GM10266 (cell line): ENCODE data around the gene TSC22D4.

ENCODE experiments used
- DNase-seq: peaks from one replicate; pipeline ENCODE4 v3.0.0; 2012; ENCODE audit errors: extremely low spot score
- CTCF ChIP-seq: IDR thresholded peaks from 2 replicates; pipeline ENCODE4 v1.5.1; 2012; ENCODE audit warnings: mild to moderate bottlenecking, low read depth; ENCODE audit not compliant: control insufficient read depth, insufficient read depth; ENCODE audit errors: missing control alignments

Gene TSC22D4

DNA sequence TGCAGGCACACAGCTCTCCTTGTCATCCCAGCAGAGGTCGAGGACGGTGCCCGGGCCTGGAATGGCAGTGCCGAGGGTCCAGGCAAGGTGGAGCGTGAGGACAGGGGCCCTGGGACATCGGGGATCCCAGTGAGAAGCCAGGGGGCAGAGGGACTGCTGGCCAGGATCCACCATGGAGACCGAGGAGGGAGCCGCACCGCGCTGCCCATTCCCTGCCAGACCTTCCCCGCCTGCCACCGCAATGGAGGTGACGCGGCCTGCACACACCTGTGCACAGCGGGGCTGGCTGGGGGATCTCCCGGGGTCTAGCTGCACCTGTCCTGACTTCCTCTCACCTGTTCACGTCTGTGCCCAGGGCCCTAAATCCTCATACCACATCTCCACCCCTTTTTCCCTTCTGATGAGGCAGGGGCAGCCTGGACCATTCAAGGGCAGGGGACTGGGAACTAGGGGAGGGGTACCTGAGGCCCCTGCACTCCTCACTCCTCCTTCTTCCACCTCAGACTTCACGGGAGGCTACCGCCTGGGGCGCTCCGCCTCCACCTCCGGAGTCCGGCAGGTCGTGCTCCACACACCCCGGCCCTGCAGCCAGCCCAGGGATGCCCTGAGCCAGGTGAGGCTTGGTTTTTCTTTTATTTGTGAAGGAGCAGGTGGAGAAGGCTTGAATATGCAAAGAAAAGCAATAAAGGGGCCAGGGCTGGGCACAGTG, 11.6 kb upstream of the TSC22D4 start:
- DNase-seq = peak; percentile 15
- TF ChIP-seq CTCF = no peak

DNA sequence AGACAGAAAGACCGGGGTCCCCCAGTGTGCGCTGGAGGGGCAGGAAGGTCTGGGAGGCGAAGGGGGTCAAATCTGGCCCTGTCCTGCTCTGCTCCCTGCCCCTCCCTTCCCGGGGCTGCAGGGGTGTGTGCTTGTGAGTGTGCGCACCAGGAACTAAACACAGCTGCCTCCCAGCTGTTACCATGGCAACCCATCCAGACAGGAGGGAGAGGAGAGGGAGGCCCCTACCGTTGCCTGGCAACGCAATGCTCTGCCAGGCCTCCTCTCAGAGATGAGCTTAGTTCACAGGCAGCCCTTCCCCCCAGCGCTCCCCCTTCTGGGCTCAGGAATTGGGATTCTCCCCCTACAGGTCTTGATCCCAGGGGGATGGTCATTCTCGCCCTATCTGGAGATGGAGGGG, 10.8 kb upstream of the TSC22D4 start:
- peak; percentile 92 for DNase-seq

GRCh38 chr7:100489121-100489520, 10.1 kb upstream of the TSC22D4 start:
- no peak for TF ChIP-seq CTCF
- peak; percentile 9 for DNase-seq

More for the DNA sequence above, 10.8 kb upstream of the TSC22D4 start:
- TF ChIP-seq CTCF = no peak

DNA sequence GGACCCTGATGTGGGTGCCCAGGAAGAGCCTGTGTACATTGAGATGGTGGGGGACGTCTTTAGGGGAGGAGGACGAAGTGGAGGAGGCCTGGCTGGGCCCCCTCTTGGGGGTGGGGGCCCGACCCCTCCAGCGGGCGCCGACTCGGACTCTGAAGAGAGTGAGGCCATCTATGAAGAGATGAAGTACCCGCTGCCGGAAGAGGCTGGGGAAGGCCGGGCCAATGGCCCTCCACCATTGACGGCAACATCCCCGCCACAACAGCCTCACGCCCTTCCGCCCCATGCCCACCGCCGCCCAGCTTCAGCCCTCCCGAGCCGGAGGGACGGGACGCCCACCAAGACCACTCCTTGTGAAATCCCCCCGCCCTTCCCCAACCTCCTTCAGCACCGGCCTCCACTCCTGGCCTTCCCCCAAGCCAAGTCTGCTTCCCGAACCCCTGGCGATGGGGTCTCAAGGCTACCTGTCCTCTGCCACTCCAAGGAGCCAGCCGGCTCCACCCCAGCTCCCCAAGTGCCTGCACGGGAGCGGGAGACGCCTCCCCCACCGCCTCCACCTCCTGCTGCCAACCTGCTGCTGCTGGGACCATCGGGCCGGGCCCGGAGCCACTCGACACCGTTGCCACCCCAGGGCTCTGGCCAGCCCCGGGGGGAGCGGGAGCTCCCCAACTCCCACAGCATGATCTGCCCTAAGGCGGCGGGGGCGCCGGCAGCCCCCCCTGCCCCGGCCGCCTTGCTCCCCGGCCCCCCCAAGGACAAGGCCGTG, 9.5 kb upstream of the TSC22D4 start:
- DNase-seq = peak; percentile 17

DNA sequence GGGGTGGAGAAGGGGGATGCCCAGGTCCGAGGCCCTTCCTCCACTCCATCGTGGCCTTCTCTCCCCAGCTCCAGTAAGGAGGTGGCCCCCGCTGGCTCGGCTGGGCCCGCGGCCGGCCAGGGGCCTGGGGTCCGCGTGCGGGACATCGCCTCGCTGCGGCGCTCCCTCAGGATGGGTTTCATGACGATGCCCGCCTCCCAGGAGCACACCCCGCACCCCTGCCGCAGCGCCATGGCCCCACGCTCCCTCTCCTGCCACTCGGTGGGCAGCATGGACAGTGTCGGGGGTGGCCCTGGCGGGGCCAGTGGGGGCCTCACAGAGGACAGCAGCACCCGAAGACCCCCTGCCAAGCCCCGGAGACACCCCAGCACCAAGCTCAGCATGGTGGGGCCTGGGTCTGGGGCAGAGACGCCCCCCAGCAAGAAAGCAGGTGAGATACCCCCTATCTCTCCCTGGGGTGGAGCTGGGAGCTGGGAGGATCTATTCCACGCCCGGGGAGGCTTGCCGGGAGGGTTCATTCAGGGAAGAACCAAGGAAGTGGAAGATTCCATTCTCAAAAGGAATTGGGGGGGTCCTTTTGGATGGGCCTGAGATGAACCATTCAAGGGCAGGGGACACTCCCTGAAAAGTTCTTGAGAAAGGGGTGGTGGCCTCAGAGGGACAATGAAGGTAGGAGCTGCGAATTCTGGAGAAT, 7.9 kb upstream of the TSC22D4 start:
- DNase-seq = peak; percentile 20

More for the DNA sequence above, 9.5 kb upstream of the TSC22D4 start:
- TF ChIP-seq CTCF = no peak

GRCh38 chr7:100486111-100486636, 7.2 kb upstream of the TSC22D4 start:
- TF ChIP-seq CTCF = no peak
- peak; percentile 23 for DNase-seq

More for the DNA sequence above, 7.9 kb upstream of the TSC22D4 start:
- no peak for TF ChIP-seq CTCF
